Endothelial cell of umbilical vein (primary cell): ENCODE results near the gene GGA3. TPM values are rescaled to one million over a fixed set of nuclear protein-coding genes. Genes with fewer than 3 reads are reported as not detected.
A peak's percentile ranks its signal among the peaks of the same experiment; 100 is the strongest.

Source experiments
- BruUV-seq: library from RNA; stranded (reverse); fragments of 400-500 nt; replicated peaks from 2 replicates; lab custom pipeline; 2021; lab: Mats Ljungman, UMichigan
- CTCF ChIA-PET: fragments of 300-600, 350-600 bp; sonication (Branson Sonifier 250); formaldehyde crosslinking; loops from one replicate; lab custom pipeline; 2021; ENCODE audit warnings: antibody characterized with exemption, inconsistent platforms; lab: Charles Lee
- POLR2A ChIA-PET: fragments of 300-600, 350-600 bp; sonication (Branson Sonifier 250); formaldehyde crosslinking; loops from one replicate; lab custom pipeline; 2021; ENCODE audit warnings: antibody characterized with exemption, inconsistent platforms; lab: Charles Lee
- DNase-seq: peaks from one replicate; pipeline ENCODE4 v3.0.0-alpha.2; 2011; ENCODE audit warnings: low read depth, low spot score
- FAIRE-seq: peaks from 2 replicates; lab custom pipeline; 2011; peaks lifted over from hg19 to GRCh38; lab: Jason Lieb, UNC
- H2AFZ ChIP-seq: 2 replicates; pipeline ENCODE4 v1.6.0; 2012; ENCODE audit warnings: low read depth, low read length, control low read depth, inconsistent platforms
- H3K27ac ChIP-seq: 2 replicates; pipeline ENCODE4 v1.5.1; 2011; ENCODE audit warnings: low read depth, mild to moderate bottlenecking, control low read depth, low read length, moderate library complexity; ENCODE audit not compliant: insufficient read depth
- H3K27me3 ChIP-seq, 2 experiments: 2 replicates each; pipeline versions ENCODE4 v1.6.0 to v1.6.1; 2011; ENCODE audit warnings: low read length in 2 of 2, mixed read lengths in 1 of 2; ENCODE audit not compliant: control insufficient read depth in 2 of 2, insufficient read depth in 2 of 2
- H3K36me3 ChIP-seq, 2 experiments: 2 replicates in 1 of 2; 3 replicates in 1 of 2; pipeline ENCODE4 v1.5.1; 2011; ENCODE audit warnings: low read length in 2 of 2, mild to moderate bottlenecking in 1 of 2, moderate library complexity in 1 of 2; ENCODE audit not compliant: control insufficient read depth in 2 of 2, insufficient read depth in 2 of 2; ENCODE audit errors: extremely low read depth in 1 of 2
- H3K4me1 ChIP-seq: 3 replicates; pipeline ENCODE4 v1.5.1; 2011; ENCODE audit warnings: mild to moderate bottlenecking, low read length; ENCODE audit not compliant: control insufficient read depth, insufficient read depth; ENCODE audit errors: extremely low read depth
- H3K4me2 ChIP-seq: 2 replicates; pipeline ENCODE4 v1.6.1; 2011; ENCODE audit warnings: low read length, control low read depth, mixed read lengths; ENCODE audit not compliant: insufficient read depth
- H3K4me3 ChIP-seq, 3 experiments: fragments of 200-600 bp in 1 of 3; sonication (generic), shearing (Covaris generic) in 1 of 3; replicated peaks in 1 of 3; 2 replicates each; pipeline ENCODE4 v1.5.1; 2011 to 2016; ENCODE audit warnings: control low read depth in 3 of 3, low read length in 3 of 3, mild to moderate bottlenecking in 2 of 3, inconsistent platforms in 1 of 3, low read depth in 1 of 3, moderate library complexity in 1 of 3; ENCODE audit not compliant: insufficient read depth in 1 of 3
- H3K79me2 ChIP-seq: 2 replicates; pipeline ENCODE4 v1.6.0; 2012; ENCODE audit warnings: low read length, inconsistent platforms; ENCODE audit not compliant: control insufficient read depth, insufficient read depth
- H3K9ac ChIP-seq: replicated peaks from 2 replicates; pipeline ENCODE3; 2011; ENCODE audit warnings: low read length, control low read depth; ENCODE audit not compliant: insufficient read depth; ENCODE audit errors: extremely low read depth
- H3K9me1 ChIP-seq: replicated peaks from 3 replicates; pipeline ENCODE4 v1.6.0; 2011; ENCODE audit warnings: mild to moderate bottlenecking, low read length; ENCODE audit not compliant: control insufficient read depth, insufficient read depth; ENCODE audit errors: extremely low read depth
- H3K9me3 ChIP-seq: replicated peaks from 2 replicates; pipeline ENCODE4 v1.5.1; 2012; ENCODE audit warnings: low read length, inconsistent platforms; ENCODE audit not compliant: control insufficient read depth, insufficient read depth
- H4K20me1 ChIP-seq: replicated peaks from 2 replicates; pipeline ENCODE3; 2011; ENCODE audit warnings: mild to moderate bottlenecking, low read length; ENCODE audit not compliant: control insufficient read depth, insufficient read depth; ENCODE audit errors: extremely low read depth
- EZH2 ChIP-seq: IDR thresholded peaks from 2 replicates; pipeline ENCODE4 v1.6.1; 2012; ENCODE audit warnings: borderline replicate concordance, low read depth, mild to moderate bottlenecking, moderate library complexity, low read length, inconsistent platforms; ENCODE audit not compliant: severe bottlenecking
- GATA2 ChIP-seq: IDR thresholded peaks from 2 replicates; pipeline ENCODE4 v1.7.0; 2011; ENCODE audit warnings: low read depth, mild to moderate bottlenecking, moderate library complexity, mixed read lengths, low read length; ENCODE audit not compliant: insufficient read length, insufficient read depth
- JUN ChIP-seq: IDR thresholded peaks from 2 replicates; pipeline ENCODE4 v1.6.1; 2011; ENCODE audit warnings: borderline replicate concordance, low read depth; ENCODE audit not compliant: insufficient read length, insufficient read depth
- MYC ChIP-seq: IDR thresholded peaks from one replicate; pipeline ENCODE4 v1.6.1; 2011; ENCODE audit warnings: mild to moderate bottlenecking, low read depth, low read length
- POLR2A ChIP-seq: IDR thresholded peaks from 2 replicates; pipeline ENCODE4 v1.6.1; 2012; ENCODE audit warnings: low read depth, mild to moderate bottlenecking, control low read depth, low read length
- POLR2AphosphoS5 ChIP-seq: IDR thresholded peaks from 2 replicates; pipeline ENCODE4 v1.6.1; 2012; ENCODE audit warnings: low read depth, mild to moderate bottlenecking, control low read depth, low read length, moderate library complexity; ENCODE audit not compliant: insufficient read depth
- dilution Hi-C: fragments of 300-500 bp; cut with MboI; formaldehyde crosslinking; loops from one replicate; pipeline ENCODE4 v1.15.0; 2019; ENCODE audit warnings: low sequenced_read_pairs; ENCODE audit not compliant: extremely low pct_ligation_motif_present
- intact Hi-C: fragments of 100-400 bp; cut with micrococcal nuclease; formaldehyde crosslinking; loops from one replicate; pipeline ENCODE4 v1.10.0; 2022
- polyA plus RNA-seq, 4 experiments: library from polyadenylated mRNA; depleted of rRNA in 3 of 4; stranded (reverse) in 3 of 4; unstranded in 1 of 4; fragments of >200 nt; gene quantifications; 2 replicates each; pipeline versions ENCODE4 v1.2.1 to v1.2.3, GENCODE V29; 2011 to 2012; ENCODE audit warnings: missing spikeins in 1 of 4
- total RNA-seq: library from RNA; stranded (reverse); gene quantifications from 2 replicates; pipeline ENCODE4 v1.2.3, GENCODE V29; 2021
- TF ChIP-seq, protein P1 (sequence below), 2 donors: IDR thresholded peaks; 1 replicate in 1 of 2; 2 replicates in 1 of 2; pipeline ENCODE4 v1.5.1; 2011; ENCODE audit warnings: low read length in 2 of 2, mild to moderate bottlenecking in 2 of 2, moderate library complexity in 2 of 2, control low read depth in 1 of 2, inconsistent platforms in 1 of 2, low read depth in 1 of 2; ENCODE audit not compliant: insufficient read depth in 1 of 2; ENCODE audit errors: extremely low read depth in 1 of 2
- TF ChIP-seq, protein P2 (sequence below): IDR thresholded peaks from 2 replicates; pipeline ENCODE4 v1.6.1; 2011; ENCODE audit not compliant: insufficient read depth, insufficient read length

Gene GGA3
- total and polyA plus RNA-seq, 2 donors (not counting 3 experiments of a cell fraction or from before 2014, with no cell fraction given), result 41.2 to 62.9 TPM

DNA sequence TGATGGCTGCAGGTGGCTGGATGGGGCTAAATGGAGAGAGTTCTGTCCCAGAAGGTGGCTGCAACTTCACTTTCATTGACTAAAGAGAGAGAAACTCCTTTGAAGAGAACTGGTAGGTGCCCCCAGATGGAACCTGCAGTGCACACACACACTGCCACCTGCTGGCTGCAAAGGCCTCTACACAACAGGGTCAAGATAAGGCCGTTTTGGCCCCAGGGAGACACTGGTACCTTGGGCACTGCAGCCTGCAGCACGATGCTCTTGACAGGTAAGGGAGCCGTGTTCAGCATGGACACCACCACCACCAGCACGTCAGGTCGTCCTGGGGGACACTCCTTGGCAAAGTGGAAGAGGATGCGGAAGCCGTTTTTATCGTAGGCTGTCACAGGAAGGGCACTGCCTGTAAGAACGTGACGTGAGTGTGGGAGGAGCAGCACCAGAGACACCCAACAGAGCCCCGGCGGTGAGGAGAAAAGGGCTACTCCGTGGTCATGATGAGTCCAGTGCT lies 22.7 kb downstream of the GGA3 start:
- FAIRE-seq, result peak; percentile 77
- no peak overlapping the region for H3K4me3 ChIP-seq
- H3K36me3 ChIP-seq, result peaks cover 11 to 51% of the 10 kb centered on the region in 2 experiments
- no peaks in the 10 kb centered on the region for H3K4me1 ChIP-seq
- H4K20me1 ChIP-seq, result no peaks in the 10 kb centered on the region
- H3K79me2 ChIP-seq, result no peaks in the 10 kb centered on the region
- DNase-seq, result peak; percentile 62
- no peak overlapping the region for H3K9ac ChIP-seq
- TF ChIP-seq POLR2AphosphoS5 (no peak), JUN (no peak), GATA2 (no peak), MYC (no peak), POLR2A (no peak), EZH2 (no peak)
- TF ChIP-seq, protein P1, sequence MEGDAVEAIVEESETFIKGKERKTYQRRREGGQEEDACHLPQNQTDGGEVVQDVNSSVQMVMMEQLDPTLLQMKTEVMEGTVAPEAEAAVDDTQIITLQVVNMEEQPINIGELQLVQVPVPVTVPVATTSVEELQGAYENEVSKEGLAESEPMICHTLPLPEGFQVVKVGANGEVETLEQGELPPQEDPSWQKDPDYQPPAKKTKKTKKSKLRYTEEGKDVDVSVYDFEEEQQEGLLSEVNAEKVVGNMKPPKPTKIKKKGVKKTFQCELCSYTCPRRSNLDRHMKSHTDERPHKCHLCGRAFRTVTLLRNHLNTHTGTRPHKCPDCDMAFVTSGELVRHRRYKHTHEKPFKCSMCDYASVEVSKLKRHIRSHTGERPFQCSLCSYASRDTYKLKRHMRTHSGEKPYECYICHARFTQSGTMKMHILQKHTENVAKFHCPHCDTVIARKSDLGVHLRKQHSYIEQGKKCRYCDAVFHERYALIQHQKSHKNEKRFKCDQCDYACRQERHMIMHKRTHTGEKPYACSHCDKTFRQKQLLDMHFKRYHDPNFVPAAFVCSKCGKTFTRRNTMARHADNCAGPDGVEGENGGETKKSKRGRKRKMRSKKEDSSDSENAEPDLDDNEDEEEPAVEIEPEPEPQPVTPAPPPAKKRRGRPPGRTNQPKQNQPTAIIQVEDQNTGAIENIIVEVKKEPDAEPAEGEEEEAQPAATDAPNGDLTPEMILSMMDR (IDR thresholded peaks at IDR 0.05; ENCODE audit: extremely low read depth in 1 of 2, insufficient read depth in 1 of 2, low read depth in 1 of 2, low read length in 2 of 2), result peak; percentile 86 to 92
- TF ChIP-seq, protein P2, sequence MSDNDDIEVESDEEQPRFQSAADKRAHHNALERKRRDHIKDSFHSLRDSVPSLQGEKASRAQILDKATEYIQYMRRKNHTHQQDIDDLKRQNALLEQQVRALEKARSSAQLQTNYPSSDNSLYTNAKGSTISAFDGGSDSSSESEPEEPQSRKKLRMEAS, result no peak
- CTCF ChIA-PET, result interaction anchor here (0.8 to 7.6 kb wide), 13 partner anchors 10 to 277 kb away, joined by 3 to 91 read pairs (median 8); partner anchors contain the start of gene MIF4GD
- POLR2A ChIA-PET, result interaction anchor here (0.5 to 1.3 kb wide), 2 partner anchors 13 to 32 kb away, joined by 3 to 4 read pairs; partner anchors contain the start of gene MIF4GD
- no peaks in the 10 kb centered on the region for H3K9me1 ChIP-seq
- BruUV-seq, result no TSS peak
- no peaks in the 10 kb centered on the region for H3K27me3 ChIP-seq
- no peaks in the 10 kb centered on the region for H3K9me3 ChIP-seq
- H3K4me2 ChIP-seq, result no peak overlapping the region
- intact Hi-C loops, result no loop called here
- H2AFZ ChIP-seq, result no peak overlapping the region
- no peak overlapping the region for H3K27ac ChIP-seq
- dilution Hi-C loops, result no loop called here
